KBM-7 (cell line): ENCODE data around the gene KLHL30.

Source experiments
- DNase-seq: peaks from one replicate; pipeline ENCODE4 v3.0.0-alpha.2; 2015
- in situ Hi-C: fragments of 300-500 bp; cut with MboI; formaldehyde crosslinking; loops from 2 replicates; pipeline ENCODE4 v1.14.3; 2020; ENCODE audit warnings: low sequenced_read_pairs, low pct_unique_long_range_greater_than_20kb, mixed read lengths

The KLHL30 gene

DNA sequence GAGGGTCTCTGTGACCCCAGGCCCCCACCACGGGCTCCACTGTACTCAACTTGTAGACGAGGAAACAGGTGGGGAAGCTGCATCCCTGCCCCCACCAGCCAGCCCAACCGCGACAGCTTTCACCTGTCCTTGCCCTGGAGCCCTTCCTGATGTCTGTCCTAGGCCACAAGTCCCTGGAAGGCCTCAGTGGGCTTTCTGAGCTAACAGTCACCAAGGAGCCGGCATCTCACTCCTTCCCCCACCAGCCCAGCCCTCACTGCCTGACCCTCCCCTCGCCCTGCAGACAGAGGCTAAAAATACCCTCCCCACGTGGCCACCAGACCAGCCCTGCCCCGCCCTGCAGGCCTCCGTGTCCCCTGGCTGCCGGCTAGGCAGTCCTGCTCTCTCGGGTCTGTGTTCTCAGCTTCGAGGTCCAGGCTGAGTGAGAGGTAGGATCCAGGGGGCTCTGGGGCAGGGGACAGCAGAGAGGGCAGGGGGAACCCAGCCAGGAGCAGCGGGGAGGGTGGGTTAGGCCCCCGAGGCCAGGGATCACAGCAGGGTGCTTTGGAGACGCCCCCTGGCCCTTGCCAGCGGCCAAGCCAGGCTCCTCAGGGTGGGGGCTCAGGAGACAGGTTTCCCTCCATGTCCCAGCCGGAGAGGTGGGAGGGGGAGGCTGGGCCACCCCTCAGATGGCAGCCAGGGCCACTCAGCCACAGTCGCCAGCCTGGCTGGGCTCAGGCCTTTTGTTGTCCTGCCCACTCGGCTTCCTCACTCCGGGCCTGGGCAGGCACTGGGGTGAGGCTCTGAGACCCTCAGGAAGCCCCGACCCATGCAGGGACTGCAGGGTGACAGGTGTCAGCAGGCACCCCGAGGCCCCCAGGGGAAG lies at the start of gene KLHL30:
KLHL30 (plus strand) TSS at position 338 of the 865 bp plus-strand sequence. CDS start 2,087 bp downstream, outside the sequence.
- no peak for DNase-seq
- in situ Hi-C loops, result no loop called here

DNA sequence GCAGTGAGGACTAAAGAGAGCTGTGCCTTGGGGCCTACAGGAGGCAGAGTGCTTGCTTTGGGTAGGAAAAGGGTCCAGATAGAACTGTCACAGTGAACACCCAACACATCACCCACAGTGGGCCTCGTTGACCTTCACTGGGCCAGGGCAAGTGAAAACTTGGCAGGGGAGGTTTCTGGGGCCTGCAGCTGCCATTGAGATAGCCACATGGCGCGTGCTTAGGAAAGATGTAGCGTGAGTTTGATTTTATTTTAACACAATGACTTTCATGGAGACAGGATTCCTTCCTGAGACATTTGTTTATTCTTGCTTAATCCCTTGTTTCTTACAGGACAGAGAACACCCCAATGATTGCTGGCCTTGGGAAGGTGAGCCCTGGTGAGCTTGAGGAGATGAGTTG lies 47.6 kb upstream of the KLHL30 start:
- in situ Hi-C loops, result no loop called here
- no peak for DNase-seq

DNA sequence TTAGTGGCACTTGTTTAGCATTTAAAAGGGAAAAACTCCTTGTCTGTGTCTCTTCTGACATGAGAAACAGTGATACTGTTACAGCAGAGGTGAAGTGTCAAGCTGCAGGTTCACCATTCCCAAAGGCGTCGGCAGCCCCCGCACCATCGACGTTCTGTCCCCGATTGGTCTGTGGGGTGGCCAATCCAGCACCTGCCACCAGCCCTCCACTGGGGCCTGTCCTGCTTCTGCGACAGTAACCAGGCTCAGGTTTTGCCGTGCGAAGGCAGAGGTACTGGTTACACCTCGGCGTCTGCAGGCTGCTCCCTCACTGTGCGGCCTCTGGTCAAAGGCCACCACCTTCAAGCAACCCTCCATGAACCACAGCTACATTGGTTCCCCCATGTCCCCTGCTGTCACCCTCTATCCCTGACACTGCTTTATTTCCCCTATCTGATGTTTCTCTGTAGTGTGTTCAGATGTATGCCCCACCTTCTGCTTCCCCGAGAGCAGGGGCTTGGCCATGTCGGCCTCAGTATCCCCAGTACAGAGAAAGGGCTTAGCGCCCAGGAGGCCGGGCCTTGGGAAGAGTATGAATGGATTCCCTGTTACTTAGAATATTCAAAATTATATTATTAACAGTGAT lies 46.9 kb upstream of the KLHL30 start:
- in situ Hi-C loops, result no loop called here
- DNase-seq, result no peak

GRCh38 chr2:238092486-238093035 lies 45.9 kb upstream of the KLHL30 start:
- DNase-seq, result no peak
- in situ Hi-C loops, result no loop called here

- in situ Hi-C loops, result no loop called here
- no peak for DNase-seq
Observed at GRCh38 chr2:238093181-238094140, 45.0 kb upstream of the KLHL30 start.

GRCh38 chr2:238094438-238095022 lies 43.9 kb upstream of the KLHL30 start:
- in situ Hi-C loops, result no loop called here
- no peak for DNase-seq

GRCh38 chr2:238095143-238095542 lies 43.3 kb upstream of the KLHL30 start:
- no peak for DNase-seq

DNA sequence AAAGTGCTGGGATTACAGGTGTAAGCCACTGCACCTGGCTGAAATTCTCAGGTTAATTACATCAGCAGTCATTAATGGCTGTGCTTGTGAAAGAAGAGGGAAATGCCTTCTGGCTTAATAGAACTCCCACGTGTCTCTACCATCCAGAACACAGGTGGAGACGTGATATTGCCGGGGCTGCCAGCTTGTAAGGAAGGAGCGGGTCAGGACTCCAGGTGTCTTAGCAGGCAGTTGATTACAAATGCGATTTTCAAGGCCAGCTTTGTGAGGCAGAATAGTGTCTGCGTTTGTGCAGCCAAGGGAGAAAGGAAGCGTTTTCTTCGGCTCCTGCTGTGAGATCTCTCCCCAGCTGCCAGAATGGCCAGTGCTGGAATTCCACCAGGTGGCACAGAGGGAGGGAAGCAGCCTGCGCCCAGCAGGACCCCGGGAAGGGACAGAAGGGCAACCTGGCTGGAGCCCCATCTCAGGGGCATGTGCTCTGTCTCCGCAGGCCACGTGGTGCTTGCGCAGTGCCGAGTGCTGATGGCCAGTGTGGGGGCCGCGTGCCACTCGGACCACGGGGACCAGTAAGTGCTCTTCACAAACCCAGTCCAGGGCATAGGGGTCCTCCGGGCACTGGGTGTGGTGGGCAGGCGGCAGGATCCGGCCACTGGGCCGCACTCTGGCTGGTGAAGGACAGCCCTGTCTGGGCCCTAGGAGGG lies 42.0 kb upstream of the KLHL30 start:
- in situ Hi-C loops, result no loop called here
- DNase-seq, result no peak

More at GRCh38 chr2:238095143-238095542, 43.3 kb upstream of the KLHL30 start:
- in situ Hi-C loops, result no loop called here

DNA sequence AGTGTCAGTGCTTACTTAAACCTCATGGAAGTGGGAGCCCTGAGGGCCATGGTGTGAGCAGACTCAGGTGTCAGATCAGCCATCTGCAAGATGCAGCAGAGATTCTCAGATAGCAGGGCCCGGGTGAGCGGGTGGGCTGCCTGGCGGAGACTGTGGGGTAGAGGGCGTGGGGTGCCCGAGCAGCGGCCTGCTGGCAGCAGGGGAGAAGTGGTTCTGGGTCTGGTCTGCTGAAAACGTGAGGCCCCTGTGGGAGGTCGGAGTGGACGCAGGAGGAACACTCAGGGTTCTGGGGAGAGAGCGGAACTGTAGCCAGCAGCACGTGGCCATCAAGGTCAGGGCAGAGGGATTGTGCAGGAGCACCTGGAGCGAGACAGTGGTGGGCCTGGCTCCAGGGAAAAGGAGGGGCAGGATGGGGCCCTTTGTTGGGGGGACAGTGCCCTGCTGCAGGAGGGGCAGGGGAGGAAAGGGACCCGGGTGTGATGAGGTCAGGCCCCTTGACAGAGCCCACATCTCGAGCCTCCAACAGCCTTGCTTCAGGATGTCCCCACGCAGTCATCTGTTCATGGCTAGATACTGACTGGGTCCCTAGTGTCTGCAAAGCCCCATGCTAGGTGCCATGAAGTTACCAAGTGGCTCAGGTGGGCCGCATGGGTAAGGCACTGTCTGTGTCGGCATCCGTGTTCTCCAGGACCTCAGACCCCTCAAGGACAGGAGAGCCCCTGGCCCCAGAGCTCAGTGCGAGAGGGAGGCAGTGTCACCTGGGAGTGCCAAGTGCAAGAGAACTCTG lies 41.1 kb upstream of the KLHL30 start:
- in situ Hi-C loops, result no loop called here
- DNase-seq, result no peak

- in situ Hi-C loops, result no loop called here
- DNase-seq, result peak; percentile 90
Observed at GRCh38 chr2:238097988-238098871, 40.2 kb upstream of the KLHL30 start.

GRCh38 chr2:238098901-238099713 lies 39.4 kb upstream of the KLHL30 start:
- in situ Hi-C loops, result no loop called here
- DNase-seq, result peak; percentile 42

- no peak for DNase-seq
- in situ Hi-C loops, result no loop called here
Observed at GRCh38 chr2:238099714-238100048, 38.8 kb upstream of the KLHL30 start.

DNA sequence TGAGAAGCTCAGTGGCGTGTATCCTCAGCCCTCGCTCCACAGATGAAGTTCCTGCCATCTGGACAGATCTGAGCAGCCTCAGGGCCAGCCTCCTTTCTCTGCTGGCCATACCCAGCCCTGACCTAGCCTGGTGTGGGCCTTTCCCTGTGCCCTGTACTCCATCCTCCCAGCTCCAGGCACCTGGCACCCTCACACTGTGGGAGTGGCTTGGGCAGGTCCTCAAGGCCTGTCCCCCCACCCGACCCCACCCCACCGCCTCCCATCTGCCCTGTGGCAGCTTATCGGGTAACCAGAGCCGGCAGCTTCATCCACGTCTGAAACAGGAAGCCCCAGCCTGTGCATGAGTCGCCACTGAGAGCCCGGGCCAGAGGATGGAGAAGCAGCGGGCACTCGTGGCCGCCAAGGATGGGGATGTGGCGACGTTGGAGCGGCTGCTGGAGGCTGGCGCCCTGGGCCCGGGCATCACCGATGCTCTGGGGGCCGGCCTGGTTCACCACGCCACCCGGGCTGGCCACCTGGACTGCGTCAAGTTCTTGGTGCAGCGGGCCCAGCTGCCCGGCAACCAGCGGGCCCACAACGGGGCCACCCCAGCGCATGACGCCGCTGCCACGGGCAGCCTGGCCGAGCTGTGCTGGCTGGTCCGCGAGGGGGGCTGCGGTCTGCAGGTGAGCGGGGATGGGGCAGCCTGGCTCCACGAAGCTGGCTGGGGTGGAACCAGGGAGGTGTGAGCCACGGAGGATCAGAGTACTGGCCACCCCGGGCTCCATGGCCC lies 38.2 kb upstream of the KLHL30 start, which contains the start of gene ESPNL:
ESPNL (plus strand) TSS at position 292 of the 772 bp plus-strand sequence; CDS start at position 372, 80 bp downstream.
- no peak for DNase-seq
- in situ Hi-C loops, result no loop called here

- in situ Hi-C loops, result no loop called here
- DNase-seq, result no peak
Observed at GRCh38 chr2:238100821-238101771, 37.4 kb upstream of the KLHL30 start.
